ENCODE data around the gene TFAP2C.

- TF ChIP-seq CTCF (IDR thresholded peaks at IDR 0.05 in 2 of 3, conservative IDR thresholded peaks at IDR 0.05 in 1 of 3; ENCODE audit: insufficient read depth in 2 of 3, low read depth in 1 of 3, low read length in 3 of 3) (no peak), EP300 (IDR thresholded peaks at IDR 0.05; ENCODE audit: low read length) (no peak), NR0B1 (IDR thresholded peaks at IDR 0.05; ENCODE audit: partially characterized antibody) (no peak)
These were observed 39.5 kb upstream of the TFAP2C start for GRCh38 chr20:56589633-56590032.

All from K562 (cell line).